Hindlimb muscle (tissue), 1 donor: ENCODE data around the gene OVOL1. TPM values are rescaled to one million over a fixed set of nuclear protein-coding genes. Genes with fewer than 3 reads are reported as not detected.
A peak's percentile ranks its signal among the peaks of the same experiment; 100 is the strongest.
"Not testable (repeated sequence)": the region's sequence is repeated elsewhere in the genome, so short reads cannot be mapped to it uniquely, and the experiment has no call there.

Source experiments
- DNase-seq: peaks from one replicate; pipeline ENCODE4 v3.0.0-alpha.2; 2013
- polyA plus RNA-seq: library from polyadenylated mRNA; unstranded; fragments of 120-200 nt; gene quantifications from one replicate; pipeline ENCODE4 v1.2.1, GENCODE V29; 2013; ENCODE audit not compliant: insufficient read length

The OVOL1 gene
- polyA plus RNA-seq, 1 donor: not detected

DNA sequence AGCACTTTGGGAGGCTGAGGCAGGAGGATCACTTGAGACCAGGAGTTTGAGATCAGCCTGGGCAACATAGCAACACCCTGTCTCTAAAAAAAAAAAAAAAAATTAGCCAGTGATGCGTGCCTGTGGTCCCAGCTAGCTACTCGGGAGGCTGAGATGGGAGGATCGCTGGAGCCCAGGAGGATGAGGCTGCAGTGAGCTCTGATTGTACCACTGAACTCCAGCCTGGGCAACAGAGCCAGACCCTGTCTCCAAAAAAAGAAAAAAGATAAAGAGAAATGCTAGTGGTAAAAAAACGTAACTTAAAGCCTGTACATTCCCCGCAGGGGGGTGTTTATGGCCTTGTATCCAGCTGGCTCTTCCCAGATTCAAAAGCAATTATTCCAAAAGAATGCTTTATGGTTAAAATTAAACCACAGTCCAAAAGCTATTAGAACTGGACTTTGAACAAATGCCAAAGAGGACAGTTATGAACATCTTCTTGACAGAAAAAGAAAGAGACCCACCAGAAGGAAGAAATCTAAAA, 30.5 kb downstream of the OVOL1 start:
- DNase-seq: no peak

DNA sequence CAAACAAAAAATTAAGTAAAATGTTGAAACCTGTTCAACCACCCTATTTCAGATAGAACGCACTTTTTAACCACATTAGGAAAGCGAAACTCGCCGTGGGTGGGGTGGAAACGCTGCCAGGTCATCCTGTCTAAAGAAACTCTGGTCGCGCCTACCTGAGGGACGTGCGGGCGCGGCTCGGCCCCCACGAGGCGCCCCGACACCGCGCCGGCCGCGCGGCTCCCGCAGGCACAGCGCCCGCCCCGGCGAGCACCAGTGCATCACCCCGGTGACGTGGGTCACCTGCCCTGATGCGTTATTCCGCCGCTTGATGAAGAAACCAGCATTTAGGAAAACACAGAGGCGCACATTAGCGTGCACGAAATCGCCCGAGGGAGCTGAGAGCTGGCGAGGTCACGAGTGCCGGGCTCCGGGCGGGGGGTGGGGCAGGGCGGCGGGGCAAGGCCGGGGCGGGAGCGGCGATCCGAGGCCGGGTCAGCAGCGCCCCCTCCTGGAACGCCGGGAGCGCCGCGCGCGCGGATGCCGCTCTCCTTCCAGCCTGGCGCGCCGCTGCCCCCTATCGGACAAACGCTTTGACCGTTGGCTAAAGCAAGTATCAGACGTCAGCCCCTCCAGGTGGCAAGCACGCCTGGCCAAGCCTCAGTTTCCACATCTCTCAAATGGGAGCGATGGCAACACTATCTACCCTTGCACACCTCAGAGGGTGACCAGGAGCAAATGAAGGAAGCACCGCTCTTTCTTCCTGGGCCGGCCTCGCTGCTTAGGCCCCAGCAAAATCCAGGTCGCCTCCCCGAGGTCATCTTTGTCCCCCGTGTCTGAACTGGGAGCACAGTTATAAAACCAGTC, 31.2 kb downstream of the OVOL1 start:
- DNase-seq: peak; percentile 94

DNA sequence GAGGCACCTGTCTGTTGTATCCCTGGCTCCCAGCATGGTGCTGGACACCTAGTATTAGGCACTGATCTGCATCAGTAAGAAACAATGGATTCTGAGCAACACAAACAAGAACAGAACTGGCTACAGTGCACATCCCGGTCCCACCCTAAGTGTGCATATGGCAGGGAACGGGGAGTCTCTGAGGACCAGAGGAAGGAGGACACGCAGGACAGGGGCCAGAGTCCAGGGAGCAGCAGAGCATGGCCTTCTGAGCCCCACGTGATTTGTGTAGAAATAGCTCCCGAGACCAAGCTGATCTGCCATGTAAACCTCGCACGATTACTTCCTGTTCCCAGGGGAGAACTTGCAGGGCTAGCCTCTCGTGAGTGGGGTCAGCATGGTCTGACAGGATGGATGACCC, 34.2 kb downstream of the OVOL1 start:
- no peak for DNase-seq

DNA sequence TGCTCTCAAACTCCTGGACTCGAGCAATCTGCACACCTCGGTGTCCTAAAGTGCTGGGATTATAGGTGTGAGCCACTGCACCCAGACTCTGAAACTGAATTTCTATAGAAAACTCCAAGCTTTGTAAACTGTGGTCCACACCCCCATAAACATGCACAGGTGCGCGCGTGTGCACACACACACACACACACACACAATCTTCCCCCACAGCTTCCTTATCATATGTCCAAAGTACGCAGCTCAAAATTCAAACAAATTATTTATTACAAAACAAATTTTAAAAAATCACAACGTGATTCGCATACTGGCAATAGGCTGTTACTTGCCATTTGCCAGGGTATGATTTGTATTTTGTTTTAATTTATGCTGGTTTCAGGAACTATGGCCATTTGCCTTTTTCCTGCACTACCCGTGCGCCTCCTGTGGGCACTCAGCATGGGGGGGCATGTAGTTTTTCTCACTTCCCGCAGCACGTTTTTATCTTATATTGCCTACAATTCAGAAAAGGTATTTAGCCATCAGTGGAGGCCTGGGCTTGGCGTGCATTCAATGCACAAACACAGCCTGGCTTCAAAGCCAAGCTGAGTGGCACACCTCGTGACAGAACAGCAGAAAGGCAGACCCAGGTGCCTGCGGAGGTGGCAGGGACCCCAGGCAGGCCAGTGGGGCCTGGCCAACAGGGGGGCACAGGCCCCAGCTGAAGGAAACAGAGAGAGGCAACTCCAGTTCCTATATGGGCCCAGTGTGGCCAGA, 36.1 kb downstream of the OVOL1 start:
- no peak for DNase-seq

DNA sequence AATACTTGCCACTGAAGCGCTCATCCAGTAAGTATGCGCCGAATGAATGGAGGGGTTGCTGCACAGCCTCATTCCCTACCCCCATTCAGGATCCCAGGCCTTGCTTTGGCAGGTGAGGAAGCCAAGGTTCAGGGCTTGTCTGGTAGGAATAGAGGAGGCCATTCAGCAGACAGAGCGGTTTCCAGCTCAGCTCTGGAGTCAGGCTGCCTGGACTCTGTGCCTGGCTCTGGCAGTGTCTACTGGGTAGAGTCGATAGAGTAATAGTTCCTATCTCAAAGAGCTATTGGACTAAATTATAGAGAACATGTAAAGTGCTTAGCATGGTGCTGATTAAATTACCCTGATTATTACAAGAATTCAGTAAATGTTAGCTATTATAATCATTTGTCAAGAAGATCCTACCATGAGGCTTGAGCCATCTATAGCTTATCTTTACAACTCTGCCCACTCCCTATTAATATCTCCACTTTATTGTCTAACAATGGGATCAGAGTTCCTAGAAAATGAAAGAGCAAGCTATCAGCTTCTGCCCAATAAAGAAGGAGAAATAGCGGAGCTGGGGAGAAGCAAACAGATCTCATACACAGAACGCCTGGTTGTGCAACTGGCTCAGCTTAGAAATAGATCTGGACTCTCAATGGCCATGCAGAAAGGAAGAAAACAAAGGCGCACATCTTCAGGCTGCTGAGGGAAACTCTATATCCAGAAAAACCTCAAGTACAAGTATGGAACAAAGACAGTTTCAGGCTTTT, 40.3 kb downstream of the OVOL1 start:
- DNase-seq: no peak

DNA sequence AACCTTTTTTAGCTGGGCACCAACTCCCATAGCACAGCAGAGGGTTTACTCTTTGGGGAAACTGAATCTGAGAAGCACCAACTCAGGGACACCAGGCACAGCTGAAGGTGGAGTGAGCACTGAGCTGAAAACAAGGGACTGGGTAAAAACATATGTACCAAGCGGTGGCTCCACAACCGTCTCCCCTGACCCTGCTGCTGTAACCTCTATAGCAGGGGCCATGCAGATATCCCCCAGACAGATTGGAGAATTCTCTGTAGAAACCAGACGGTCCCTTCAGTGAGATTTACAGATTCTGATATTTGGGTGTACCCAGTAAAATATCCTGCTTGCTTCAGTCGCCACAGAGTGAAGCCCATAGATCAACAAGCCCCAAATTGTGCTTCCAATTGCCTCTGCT, 42.6 kb downstream of the OVOL1 start:
- DNase-seq: no peak

DNA sequence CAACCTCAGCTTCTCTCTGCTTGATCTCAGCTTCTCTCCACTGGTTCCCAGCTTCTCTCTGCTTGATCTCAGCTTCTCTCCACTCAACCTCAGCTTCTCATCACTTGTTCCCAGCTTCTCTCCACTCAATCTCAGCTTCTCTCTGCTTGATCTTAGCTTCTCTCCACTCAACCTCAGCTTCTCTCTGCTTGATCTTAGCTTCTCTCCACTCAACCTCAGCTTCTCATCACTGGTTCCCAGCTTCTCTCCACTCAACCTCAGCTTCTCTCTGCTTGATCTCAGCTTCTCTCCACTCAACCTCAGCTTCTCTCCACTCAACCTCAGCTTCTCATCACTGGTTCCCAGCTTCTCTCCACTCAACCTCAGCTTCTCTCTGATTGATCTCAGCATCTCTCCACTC, 45.4 kb downstream of the OVOL1 start:
- DNase-seq: not testable (repeated sequence)

DNA sequence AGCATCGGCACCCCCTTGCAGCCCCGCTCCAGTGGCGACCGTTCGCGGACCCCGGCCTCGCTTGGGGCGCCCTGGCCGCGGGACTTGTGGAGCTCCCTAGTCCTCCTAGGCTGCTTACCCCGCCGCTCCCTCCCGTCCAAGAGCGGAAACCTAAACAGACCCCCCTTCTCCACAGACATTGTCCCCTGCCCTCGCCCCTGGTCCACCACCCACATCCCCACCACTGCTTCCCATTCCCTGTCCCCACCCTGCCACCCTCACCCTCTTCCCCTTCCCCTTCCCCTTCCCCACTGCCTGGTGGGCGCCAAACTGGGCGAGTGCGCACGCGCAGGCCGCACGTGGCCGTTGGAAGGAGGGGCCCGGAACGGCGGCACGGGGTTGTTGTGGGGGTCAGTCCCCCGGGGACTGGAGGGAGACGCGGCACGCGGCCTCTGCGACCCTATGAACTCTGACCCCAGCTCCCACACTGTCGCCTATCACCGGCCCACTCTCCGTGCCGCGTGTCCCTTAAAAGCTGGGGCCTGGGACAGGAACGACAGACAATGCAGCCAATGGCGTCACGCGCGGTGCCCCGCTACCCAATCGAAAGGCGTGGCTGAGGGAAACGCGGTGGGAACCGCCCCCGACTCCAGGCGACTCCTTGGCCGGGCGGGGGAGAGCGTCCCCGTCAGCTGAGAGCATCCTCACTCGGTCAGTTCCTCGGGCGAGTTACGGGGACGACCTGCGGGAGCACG, 46.6 kb downstream of the OVOL1 start, which contains the start of gene SNX32:
Gene SNX32 (plus strand): TSS at position 667 of the 734 bp plus-strand sequence. CDS start 103 bp downstream, outside the sequence.
- DNase-seq: peak; percentile 95

DNA sequence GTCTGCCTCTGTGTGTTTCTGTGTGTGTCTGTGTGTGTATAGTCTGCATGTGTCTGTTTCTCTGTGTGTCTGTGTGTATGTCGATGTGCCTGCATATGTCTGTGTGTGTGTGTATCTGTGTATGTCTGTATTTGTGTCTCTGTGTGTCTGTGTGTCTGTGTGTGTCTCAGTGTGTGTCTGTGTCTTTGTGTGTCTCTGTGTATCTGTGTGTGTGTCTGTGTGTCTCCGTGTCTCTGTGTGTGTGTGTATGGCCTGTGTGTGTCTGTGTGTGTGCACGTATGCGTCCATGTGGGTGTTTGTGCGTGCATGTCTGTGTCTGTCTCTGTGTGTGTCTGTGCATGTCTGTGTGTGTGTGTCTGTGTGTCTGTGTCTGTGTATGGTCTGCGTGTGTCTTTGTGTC, 47.3 kb downstream of the OVOL1 start:
- DNase-seq: no peak

DNA sequence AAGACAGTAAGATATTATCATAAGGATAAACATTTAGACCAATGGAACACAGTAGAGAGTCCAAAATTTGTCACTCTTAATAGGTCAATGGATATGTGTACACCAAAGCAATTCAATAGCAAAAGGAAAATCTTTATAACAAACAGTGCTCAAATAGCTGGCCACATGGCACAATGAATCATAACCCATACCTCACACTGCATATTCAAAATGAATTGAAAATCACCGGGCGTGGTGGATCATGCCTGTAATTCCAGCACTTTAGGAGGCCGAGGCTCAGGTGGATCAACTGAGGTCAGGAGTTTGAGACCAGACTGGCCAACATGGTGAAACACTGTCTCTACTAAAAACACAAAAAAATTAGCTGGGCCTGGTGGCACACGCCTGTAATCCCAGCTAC, 55.3 kb downstream of the OVOL1 start:
- DNase-seq: no peak

DNA sequence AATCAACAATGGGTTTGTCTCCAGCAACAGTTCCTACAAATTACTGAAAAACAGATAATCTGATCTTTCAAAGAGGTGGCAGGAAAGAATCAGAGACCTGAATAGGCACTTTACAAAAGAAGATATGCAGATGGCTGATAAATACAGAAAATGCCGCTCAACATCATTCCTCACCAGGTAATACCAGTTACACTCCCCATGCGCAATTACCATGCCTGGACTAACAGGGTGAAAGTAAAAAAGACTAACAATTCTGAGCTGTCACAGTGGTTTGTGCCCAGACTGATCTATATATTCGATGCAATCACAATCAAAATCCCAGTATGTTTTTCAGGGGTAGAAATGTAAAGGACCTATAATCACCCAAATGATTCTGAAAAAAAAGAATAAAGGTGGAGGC, 56.9 kb downstream of the OVOL1 start:
- no peak for DNase-seq

DNA sequence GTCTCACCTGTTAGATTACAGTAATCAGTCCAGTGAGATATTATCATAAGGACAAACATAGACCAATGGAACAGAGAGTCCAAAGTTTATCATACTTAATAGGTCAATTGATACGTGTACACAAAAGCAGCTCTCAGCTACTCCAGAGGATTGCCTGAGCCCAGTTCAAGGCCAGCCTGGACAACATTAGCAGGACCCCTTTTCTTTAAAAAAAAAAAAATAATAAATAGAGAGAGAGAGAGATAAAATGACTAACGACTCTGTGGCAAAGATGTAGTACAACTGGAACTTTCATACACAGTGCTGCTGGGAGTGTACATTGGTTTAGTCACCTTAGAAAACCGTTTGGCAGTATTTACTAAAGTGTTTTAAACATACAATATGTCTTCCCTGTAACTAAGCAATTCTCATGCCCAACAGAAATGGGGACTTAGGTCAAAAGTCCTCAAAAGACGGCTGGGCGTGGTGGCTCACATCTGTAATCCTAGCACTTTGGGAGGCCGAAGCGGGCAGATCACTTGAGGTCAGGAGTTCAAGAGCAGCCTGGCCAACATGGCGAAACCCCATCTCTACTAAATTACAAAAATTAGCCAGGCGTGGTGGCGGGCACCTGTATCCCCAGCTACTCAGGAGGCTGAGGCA, 57.5 kb downstream of the OVOL1 start:
- DNase-seq: no peak

Other genes starting within 250 kb of the OVOL1 start
- gene LTBP3, start 228.7 kb upstream of the OVOL1 start, polyA plus RNA-seq: 126 TPM
- gene ZNRD2, start 216.6 kb upstream of the OVOL1 start, polyA plus RNA-seq: 61.4 TPM
- 52.5 TPM for gene FAM89B, start 214.5 kb upstream of the OVOL1 start, polyA plus RNA-seq
- gene EHBP1L1, start 211.0 kb upstream of the OVOL1 start, polyA plus RNA-seq: 391 TPM
- gene KCNK7, start 191.3 kb upstream of the OVOL1 start, polyA plus RNA-seq: 1.8 TPM
- gene MAP3K11, start 172.8 kb upstream of the OVOL1 start, polyA plus RNA-seq: 33.6 TPM
- gene PCNX3, start 171.3 kb upstream of the OVOL1 start, polyA plus RNA-seq: 21.7 TPM
- gene SIPA1, start 149.0 kb upstream of the OVOL1 start, polyA plus RNA-seq: 41.7 TPM
- 50.6 TPM for gene RELA, start 124.1 kb upstream of the OVOL1 start, polyA plus RNA-seq
- gene KAT5, start 74.8 kb upstream of the OVOL1 start, polyA plus RNA-seq: 39.2 TPM
- gene RNASEH2C, start 66.3 kb upstream of the OVOL1 start, polyA plus RNA-seq: 25.7 TPM
- gene AP5B1, start 6.1 kb upstream of the OVOL1 start, polyA plus RNA-seq: 2.1 TPM
- gene SNX32, start 46.9 kb downstream of the OVOL1 start, polyA plus RNA-seq: 1.6 TPM
- 626 TPM for gene CFL1, start 71.1 kb downstream of the OVOL1 start, polyA plus RNA-seq
- 52.3 TPM for gene MUS81, start 73.4 kb downstream of the OVOL1 start, polyA plus RNA-seq
- 87.9 TPM for gene EFEMP2, start 85.7 kb downstream of the OVOL1 start, polyA plus RNA-seq
- 0.81 TPM for gene CTSW, start 92.8 kb downstream of the OVOL1 start, polyA plus RNA-seq
- gene FIBP, start 101.4 kb downstream of the OVOL1 start, polyA plus RNA-seq: 59.8 TPM
- 22.2 TPM for gene CCDC85B, start 103.6 kb downstream of the OVOL1 start, polyA plus RNA-seq
- 0.54 TPM for gene FOSL1, start 113.3 kb downstream of the OVOL1 start, polyA plus RNA-seq
- 36.2 TPM for gene C11orf68, start 132.0 kb downstream of the OVOL1 start, polyA plus RNA-seq
- 82.7 TPM for gene DRAP1, start 132.4 kb downstream of the OVOL1 start, polyA plus RNA-seq
- 0.32 TPM for gene TSGA10IP, start 158.4 kb downstream of the OVOL1 start, polyA plus RNA-seq
- gene SART1, start 174.7 kb downstream of the OVOL1 start, polyA plus RNA-seq: 46.2 TPM
- gene EIF1AD, start 215.1 kb downstream of the OVOL1 start, polyA plus RNA-seq: 17.6 TPM
- 217 TPM for gene BANF1, start 215.4 kb downstream of the OVOL1 start, polyA plus RNA-seq
- gene CST6, start 224.9 kb downstream of the OVOL1 start, polyA plus RNA-seq: not detected
- 0.12 TPM for gene CATSPER1, start 239.4 kb downstream of the OVOL1 start, polyA plus RNA-seq